H1 (cell line): Measurements from ENCODE around the gene THBS1. TPM values are rescaled to one million over a fixed set of nuclear protein-coding genes. Genes with fewer than 3 reads are reported as not detected.

Experiments
- CTCF ChIA-PET: fragments of 300-600 bp; sonication (Branson Sonifier 250); formaldehyde crosslinking; loops from one replicate; lab custom pipeline; 2021; ENCODE audit not compliant: partially characterized antibody; lab: Charles Lee
- POLR2A ChIA-PET: fragments of 300-600 bp; sonication (Branson Sonifier 250); formaldehyde crosslinking; loops from one replicate; lab custom pipeline; 2021; ENCODE audit warnings: inconsistent platforms; ENCODE audit not compliant: partially characterized antibody; lab: Charles Lee
- DNase-seq, 2 experiments: peaks; one replicate each; pipeline versions ENCODE4 v3.0.0 to v3.0.0-alpha.2; 2010 to 2022; ENCODE audit warnings: low spot score in 2 of 2, low read depth in 1 of 2, mixed read lengths in 1 of 2
- FAIRE-seq: peaks from 2 replicates; lab custom pipeline; 2011; peaks lifted over from hg19 to GRCh38; lab: Jason Lieb, UNC
- H2AFZ ChIP-seq: 2 replicates; pipeline ENCODE4 v1.8.1; 2012; ENCODE audit warnings: low read length, inconsistent platforms
- H2AK5ac ChIP-seq: 2 replicates; pipeline ENCODE4 v1.6.1; 2013; ENCODE audit warnings: low read depth, low read length
- H2BK120ac ChIP-seq: replicated peaks from 2 replicates; pipeline ENCODE3; 2013; ENCODE audit warnings: low read depth, low read length, inconsistent platforms
- H2BK12ac ChIP-seq: 2 replicates; pipeline ENCODE4 v1.6.1; 2013; ENCODE audit warnings: low read depth, low read length
- H2BK15ac ChIP-seq: 2 replicates; pipeline ENCODE4 v1.6.1; 2013; ENCODE audit warnings: low read length
- H2BK20ac ChIP-seq: 2 replicates; pipeline ENCODE4 v1.6.1; 2013; ENCODE audit warnings: low read length
- H2BK5ac ChIP-seq: 2 replicates; pipeline ENCODE4 v1.6.1; 2013; ENCODE audit warnings: low read depth, low read length
- H3K14ac ChIP-seq: 2 replicates; pipeline ENCODE4 v1.6.1; 2013; ENCODE audit warnings: inconsistent platforms; ENCODE audit not compliant: insufficient read length
- H3K18ac ChIP-seq: 2 replicates; pipeline ENCODE4 v1.6.1; 2013; ENCODE audit warnings: low read length; ENCODE audit errors: extremely low read depth
- H3K23ac ChIP-seq: 2 replicates; pipeline ENCODE4 v1.6.1; 2013; ENCODE audit warnings: inconsistent platforms; ENCODE audit not compliant: insufficient read length
- H3K23me2 ChIP-seq: 2 replicates; pipeline ENCODE4 v1.6.1; 2013; ENCODE audit warnings: low read depth, low read length
- H3K27ac ChIP-seq: 2 replicates; pipeline ENCODE4 v1.6.1; 2011; ENCODE audit warnings: low read depth, low read length, inconsistent platforms
- H3K27me3 ChIP-seq, 4 experiments: replicated peaks in 1 of 4; 1 replicate in 1 of 4; 2 replicates in 3 of 4; pipeline versions ENCODE4 v1.6.1 to v1.8.1; 2011 to 2013; ENCODE audit warnings: low read length in 3 of 4, mild to moderate bottlenecking in 3 of 4, inconsistent platforms in 2 of 4, mixed read lengths in 2 of 4, moderate library complexity in 1 of 4; ENCODE audit not compliant: control insufficient read depth in 3 of 4, insufficient read depth in 3 of 4; ENCODE audit errors: extremely low read depth in 1 of 4
- H3K36me3 ChIP-seq, 4 experiments: 2 replicates each; pipeline versions ENCODE4 v1.6.1 to v1.8.1; 2011 to 2013; ENCODE audit warnings: mild to moderate bottlenecking in 4 of 4, low read length in 3 of 4, moderate library complexity in 2 of 4, control low read depth in 1 of 4, inconsistent platforms in 1 of 4; ENCODE audit not compliant: insufficient read depth in 4 of 4, control insufficient read depth in 2 of 4
- H3K4ac ChIP-seq: replicated peaks from 2 replicates; pipeline ENCODE3; 2013; ENCODE audit warnings: low read length, low read depth, mixed read lengths, inconsistent platforms; ENCODE audit not compliant: insufficient read length
- H3K4me1 ChIP-seq, 4 experiments: replicated peaks in 1 of 4; 1 replicate in 1 of 4; 2 replicates in 3 of 4; pipeline versions ENCODE4 v1.6.1 to v1.8.1; 2011 to 2013; ENCODE audit warnings: low read length in 3 of 4, inconsistent platforms in 2 of 4, mixed read lengths in 1 of 4; ENCODE audit not compliant: insufficient read depth in 4 of 4, control insufficient read depth in 3 of 4
- H3K4me2 ChIP-seq, 2 experiments: 2 replicates each; pipeline versions ENCODE4 v1.6.1 to v1.8.1; 2011 to 2013; ENCODE audit warnings: low read depth in 2 of 2, low read length in 2 of 2, control low read depth in 1 of 2, inconsistent platforms in 1 of 2, mild to moderate bottlenecking in 1 of 2; ENCODE audit not compliant: insufficient read depth in 1 of 2
- H3K4me3 ChIP-seq, 4 experiments: fragments of 200-600, 300-600 bp in 1 of 4; sonication (generic), shearing (Covaris generic), sonication (Bioruptor Twin) in 1 of 4; 2 replicates each; pipeline versions ENCODE4 v1.5.1 to v1.8.1; 2011 to 2016; ENCODE audit warnings: low read length in 4 of 4, low read depth in 3 of 4, control low read depth in 2 of 4, inconsistent platforms in 2 of 4, mild to moderate bottlenecking in 2 of 4, mixed read lengths in 1 of 4, moderate library complexity in 1 of 4; ENCODE audit not compliant: insufficient read depth in 2 of 4; ENCODE audit errors: extremely low read depth in 1 of 4
- H3K56ac ChIP-seq: replicated peaks from 2 replicates; pipeline ENCODE3; 2013; ENCODE audit warnings: low read depth, mild to moderate bottlenecking, mixed read lengths, low read length, inconsistent platforms; ENCODE audit not compliant: insufficient read length
- H3K79me1 ChIP-seq: 2 replicates; pipeline ENCODE4 v1.6.1; 2013; ENCODE audit warnings: low read depth, low read length, control low read depth
- H3K79me2 ChIP-seq, 2 experiments: 2 replicates each; pipeline versions ENCODE4 v1.6.1 to v1.8.1; 2012 to 2013; ENCODE audit warnings: low read length in 2 of 2, mild to moderate bottlenecking in 2 of 2, inconsistent platforms in 1 of 2; ENCODE audit not compliant: insufficient read depth in 2 of 2, control insufficient read depth in 1 of 2
- H3K9ac ChIP-seq, 4 experiments: replicated peaks in 1 of 4; 1 replicate in 1 of 4; 2 replicates in 3 of 4; pipeline versions ENCODE4 v1.6.1 to v1.8.1; 2011 to 2013; ENCODE audit warnings: low read depth in 3 of 4, low read length in 3 of 4, control low read depth in 2 of 4, mild to moderate bottlenecking in 2 of 4, moderate library complexity in 2 of 4, inconsistent platforms in 1 of 4; ENCODE audit errors: extremely low read depth in 1 of 4
- H3K9me3 ChIP-seq, 2 experiments: 2 replicates each; pipeline versions ENCODE4 v1.6.1 to v1.8.1; 2012 to 2013; ENCODE audit warnings: mild to moderate bottlenecking in 2 of 2, moderate library complexity in 2 of 2, control low read depth in 1 of 2, inconsistent platforms in 1 of 2, low read depth in 1 of 2, low read length in 1 of 2, mixed read lengths in 1 of 2; ENCODE audit not compliant: insufficient read depth in 2 of 2
- H4K20me1 ChIP-seq, 2 experiments: replicated peaks in 1 of 2; 2 replicates each; pipeline versions ENCODE3 to v1.8.1; 2011 to 2013; ENCODE audit warnings: inconsistent platforms in 2 of 2, low read length in 2 of 2, mild to moderate bottlenecking in 1 of 2; ENCODE audit not compliant: insufficient read depth in 2 of 2, control insufficient read depth in 1 of 2
- H4K5ac ChIP-seq: 2 replicates; pipeline ENCODE4 v1.6.1; 2013; ENCODE audit warnings: low read length, low read depth, mixed read lengths, inconsistent platforms; ENCODE audit not compliant: insufficient read length
- H4K8ac ChIP-seq: 2 replicates; pipeline ENCODE4 v1.8.0; 2013; ENCODE audit warnings: mild to moderate bottlenecking, moderate library complexity, low read length, inconsistent platforms; ENCODE audit not compliant: insufficient read depth; ENCODE audit errors: extremely low read depth
- H4K91ac ChIP-seq: replicated peaks from 2 replicates; pipeline ENCODE3; 2013; ENCODE audit warnings: low read length, mixed read lengths, inconsistent platforms; ENCODE audit not compliant: insufficient read length
- ASH2L ChIP-seq: fragments of 200-600, 300-600 bp; sonication (generic); IDR thresholded peaks from one replicate; pipeline ENCODE4 v1.7.1; 2017; ENCODE audit warnings: low read length
- ATF3 ChIP-seq: IDR thresholded peaks from 2 replicates; pipeline ENCODE4 v1.6.1; 2011; ENCODE audit warnings: low read depth, mild to moderate bottlenecking, low read length; ENCODE audit not compliant: insufficient read depth
- BRCA1 ChIP-seq: IDR thresholded peaks from 2 replicates; pipeline ENCODE4 v1.6.1; 2012; ENCODE audit warnings: low read depth, low read length, improper control_type of control experiment
- FOSL1 ChIP-seq: IDR thresholded peaks from 2 replicates; pipeline ENCODE4 v1.6.1; 2011; ENCODE audit warnings: mild to moderate bottlenecking, low read depth, low read length, moderate library complexity; ENCODE audit not compliant: insufficient read depth
- HDAC6 ChIP-seq: IDR thresholded peaks from one replicate; pipeline ENCODE4 v1.7.1; 2012; ENCODE audit warnings: low read depth, mild to moderate bottlenecking, inconsistent platforms, low read length, moderate library complexity
- KDM5A ChIP-seq: fragments of 200-600 bp; IDR thresholded peaks from 2 replicates; pipeline ENCODE4 v1.7.1; 2012; ENCODE audit warnings: mild to moderate bottlenecking, low read length, inconsistent platforms, mixed read lengths
- SP1 ChIP-seq: IDR thresholded peaks from 2 replicates; pipeline ENCODE4 v1.6.1; 2011; ENCODE audit warnings: low read depth, low read length
- SP2 ChIP-seq: IDR thresholded peaks from 2 replicates; pipeline ENCODE4 v1.6.1; 2012; ENCODE audit warnings: mild to moderate bottlenecking, low read length, inconsistent platforms
- TBP ChIP-seq: IDR thresholded peaks from 2 replicates; pipeline ENCODE4 v1.6.1; 2011; ENCODE audit warnings: low read depth, low read length, improper control_type of control experiment
- USF2 ChIP-seq: IDR thresholded peaks from 2 replicates; pipeline ENCODE4 v1.6.1; 2011; ENCODE audit warnings: low read length, improper control_type of control experiment
- ZNF274 ChIP-seq: IDR thresholded peaks from 2 replicates; pipeline ENCODE4 v1.7.0; 2012; ENCODE audit warnings: low read length, borderline replicate concordance; ENCODE audit errors: extremely low read depth
- whole genome bisulfite sequencing, 2 experiments: shearing (Covaris generic) in 1 of 2; methylation state at CpG; one replicate each; pipeline versions ENCODE4 v1.1.6 to v1.1.7; 2013 to 2015; ENCODE audit warnings: low lambda C conversion rate in 2 of 2, mixed read lengths in 2 of 2, inconsistent platforms in 1 of 2, low coverage in 1 of 2, missing lambda C conversion rate in 1 of 2; ENCODE audit not compliant: insufficient replicate concordance in 2 of 2, insufficient coverage in 1 of 2, insufficient read length in 1 of 2; ENCODE audit errors: extremely low coverage in 1 of 2, missing lambda C conversion rate in 1 of 2; 5-methylcytosine and 5-hydroxymethylcytosine counted together
- polyA plus RNA-seq, 7 experiments: library from polyadenylated mRNA; depleted of rRNA in 3 of 7; stranded (reverse) in 5 of 7; unstranded in 2 of 7; fragments of >200 nt in 5 of 7; fragments of 200-250 nt in 2 of 7; gene quantifications; 1 replicate in 5 of 7; 2 replicates in 1 of 7; 4 replicates in 1 of 7; pipeline versions ENCODE4 v1.2.1 to v1.2.3, GENCODE V29; 2011 to 2013; ENCODE audit warnings: missing spikeins in 2 of 7, mixed read lengths in 2 of 7
- total RNA-seq: library from RNA; stranded (reverse); fragmentation: NEBNext Ultra II Directional; extraction: Animal tissue kit (Norgen Biotek cat#: 25700); gene quantifications from 2 replicates; pipeline ENCODE4 v1.2.1, GENCODE V29; 2021
- TF ChIP-seq, protein P1 (sequence below): IDR thresholded peaks from 2 replicates; pipeline ENCODE4 v1.6.1; 2012; ENCODE audit warnings: inconsistent platforms

The THBS1 gene
- total and polyA plus RNA-seq, 2 of the 8 experiments (the other 6 are each of a cell fraction or from before 2014, with no cell fraction given): 10.3 to 63.3 TPM

DNA sequence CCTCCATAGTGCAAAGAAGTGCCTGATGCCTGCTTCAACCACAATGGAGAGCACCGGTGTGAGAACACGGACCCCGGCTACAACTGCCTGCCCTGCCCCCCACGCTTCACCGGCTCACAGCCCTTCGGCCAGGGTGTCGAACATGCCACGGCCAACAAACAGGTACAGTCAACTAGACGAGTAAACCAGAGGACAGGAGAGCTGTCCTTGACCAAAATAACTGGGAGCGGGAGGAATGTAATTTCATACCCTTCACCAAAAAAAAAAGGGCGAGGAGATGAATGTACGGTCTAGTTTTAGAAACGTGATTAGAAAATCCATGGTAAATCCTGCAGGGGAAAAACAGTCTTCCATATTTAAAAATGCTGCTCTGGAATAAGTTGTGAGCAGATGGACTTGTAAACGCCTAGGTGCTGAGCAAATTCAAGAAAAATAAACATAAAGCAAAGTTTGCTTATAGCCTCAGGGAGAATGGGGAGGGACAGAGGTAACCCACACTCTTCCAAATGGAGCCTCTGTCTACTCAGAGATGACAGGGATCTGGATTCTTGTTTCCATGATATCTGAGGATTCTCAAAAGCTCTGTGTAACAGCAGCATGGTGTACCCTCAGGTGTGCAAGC is 8.4 kb downstream of the THBS1 start:
- H3K23me2 ChIP-seq: no peaks in the 10 kb centered on the region
- no peak overlapping the region for H3K4me3 ChIP-seq
- no peak overlapping the region for H2BK120ac ChIP-seq
- H2BK5ac ChIP-seq: no peak overlapping the region
- DNase-seq (no peak), FAIRE-seq (no peak)
- no peak overlapping the region for H2BK12ac ChIP-seq
- no peak overlapping the region for H3K56ac ChIP-seq
- H3K4me1 ChIP-seq: no peaks in the 10 kb centered on the region
- no peak overlapping the region for H2AK5ac ChIP-seq
- 88% methylated on average over 14 of the region's 14 CpGs; no CpG with 5 or more reads in 1 of the 2 experiments for WGBS, 2 experiments
- H3K9ac ChIP-seq: no peak overlapping the region
- peaks cover 0 to 2% of the 10 kb centered on the region in 2 experiments for H4K20me1 ChIP-seq
- CTCF ChIA-PET: no interaction called here
- no peak overlapping the region for H3K4me2 ChIP-seq
- no peak overlapping the region for H3K18ac ChIP-seq
- no peak overlapping the region for H3K14ac ChIP-seq
- H4K8ac ChIP-seq: no peak overlapping the region
- H2BK20ac ChIP-seq: no peak overlapping the region
- H3K27ac ChIP-seq: no peak overlapping the region
- H2AFZ ChIP-seq: no peak overlapping the region
- H3K79me2 ChIP-seq: no peaks in the 10 kb centered on the region
- H3K79me1 ChIP-seq: no peaks in the 10 kb centered on the region
- peaks cover 59 to 99% (median 93%) of the 10 kb centered on the region in 4 experiments for H3K36me3 ChIP-seq
- no peak overlapping the region for H2BK15ac ChIP-seq
- no peaks in the 10 kb centered on the region for H3K27me3 ChIP-seq
- no peak overlapping the region for H3K4ac ChIP-seq
- POLR2A ChIA-PET: interaction anchor here (2.1 to 16.2 kb wide), 2 partner anchors 8 to 10 kb away, joined by 7 to 117 read pairs; partner anchors contain the start of gene THBS1
- no peak overlapping the region for H4K91ac ChIP-seq
- no peak overlapping the region for H4K5ac ChIP-seq
- H3K9me3 ChIP-seq: no peaks in the 10 kb centered on the region
- H3K23ac ChIP-seq: no peak overlapping the region
- TF ChIP-seq ASH2L (no peak), KDM5A (no peak), SP2 (no peak), TBP (no peak), ZNF274 (no peak), HDAC6 (no peak), FOSL1 (no peak), USF2 (no peak), SP1 (no peak), BRCA1 (no peak), ATF3 (no peak)
- TF ChIP-seq, protein P1, sequence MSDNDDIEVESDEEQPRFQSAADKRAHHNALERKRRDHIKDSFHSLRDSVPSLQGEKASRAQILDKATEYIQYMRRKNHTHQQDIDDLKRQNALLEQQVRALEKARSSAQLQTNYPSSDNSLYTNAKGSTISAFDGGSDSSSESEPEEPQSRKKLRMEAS: no peak
